ENCODE data around the gene OPN3.

OPN3 gene

DNA sequence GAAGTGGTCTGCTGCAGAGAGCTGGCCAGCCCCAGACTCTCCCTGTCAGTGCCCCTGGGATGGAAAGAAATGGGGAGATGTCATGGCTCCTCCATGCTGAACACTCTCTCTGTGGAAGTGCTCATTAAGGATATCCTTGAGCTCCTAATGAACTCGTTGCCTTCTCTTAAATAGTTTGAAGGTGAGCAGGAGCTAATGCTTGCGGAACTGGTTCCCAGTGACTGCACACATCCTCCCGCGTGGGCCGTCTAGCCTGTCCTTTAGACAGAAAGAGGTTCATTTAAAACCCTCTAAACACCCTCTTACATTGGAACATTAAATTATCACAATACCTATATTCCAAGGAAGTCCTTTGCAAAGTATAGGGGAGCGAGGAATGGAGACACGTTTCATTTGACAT, 6.0 kb upstream of the OPN3 start:
- H3K27ac ChIP-seq (ENCODE audit: insufficient read depth in 1 of 2, low read depth in 1 of 2, low read length in 2 of 2, poor library complexity in 1 of 2, severe bottlenecking in 2 of 2), result no peak overlapping the region
- H3K4me3 ChIP-seq (ENCODE audit: control insufficient read depth in 1 of 7, extremely low read depth in 1 of 7, insufficient read depth in 4 of 7, low read depth in 2 of 7, low read length in 6 of 7), result no peak overlapping the region
- no peaks in the 10 kb centered on the region for H3K36me3 ChIP-seq (ENCODE audit: control insufficient read depth in 4 of 4, insufficient read depth in 4 of 4, low read length in 3 of 4)
- WGBS (ENCODE audit: insufficient coverage), result 94% methylated on average over 3 of the region's 7 CpGs
- DNase-seq, result no peak
- peaks cover 0 to 3% (median 0%) of the 10 kb centered on the region in 5 experiments for H3K27me3 ChIP-seq (replicated peaks in 2 of 5; ENCODE audit: control insufficient read depth in 4 of 5, insufficient read depth in 5 of 5, low read length in 4 of 5)
- CTCF ChIA-PET, result interaction anchor here (1.2 kb wide), 1 partner anchor 9 kb away, joined by 3 read pairs; no protein-coding TSS in a partner anchor
- peaks cover 0 to 6% (median 0%) of the 10 kb centered on the region in 5 experiments for H3K9me3 ChIP-seq (ENCODE audit: control extremely low read depth in 1 of 5, control insufficient read depth in 4 of 5, insufficient read depth in 2 of 5, low read depth in 1 of 5, low read length in 4 of 5)
- POLR2A ChIA-PET, result no interaction called here
- no peaks in the 10 kb centered on the region for H3K4me1 ChIP-seq (ENCODE audit: control extremely low read depth in 1 of 4, control insufficient read depth in 4 of 4, insufficient read depth in 4 of 4, low read length in 3 of 4)

DNA sequence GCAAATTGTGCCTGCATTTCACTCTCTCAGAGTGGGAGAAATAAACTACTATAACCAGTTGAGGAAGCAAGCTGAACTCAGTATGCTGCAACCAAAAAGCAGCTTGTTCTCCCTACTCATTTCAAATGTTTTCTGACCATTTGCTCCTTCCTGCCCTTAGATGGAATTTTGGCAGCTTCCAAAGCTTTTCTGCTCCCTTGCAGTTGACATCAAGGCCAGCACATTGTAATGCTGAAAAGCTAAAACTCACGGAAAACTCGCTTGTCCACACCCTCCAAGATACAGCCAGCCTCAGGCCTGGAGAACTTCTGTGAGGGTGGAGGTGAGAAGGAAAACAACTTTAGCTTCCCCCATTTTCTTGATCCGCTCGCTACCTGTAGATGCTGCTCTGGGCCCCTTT, 5.0 kb upstream of the OPN3 start:
- peaks cover 0 to 5% (median 0%) of the 10 kb centered on the region in 4 experiments for H3K4me1 ChIP-seq (ENCODE audit: control extremely low read depth in 1 of 4, control insufficient read depth in 4 of 4, insufficient read depth in 4 of 4, low read length in 3 of 4)
- CTCF ChIA-PET, result no interaction called here
- H3K9me3 ChIP-seq (ENCODE audit: control extremely low read depth in 1 of 5, control insufficient read depth in 4 of 5, insufficient read depth in 2 of 5, low read depth in 1 of 5, low read length in 4 of 5), result peaks cover 0 to 6% (median 0%) of the 10 kb centered on the region in 5 experiments
- H3K4me3 ChIP-seq (ENCODE audit: control insufficient read depth in 1 of 7, extremely low read depth in 1 of 7, insufficient read depth in 4 of 7, low read depth in 2 of 7, low read length in 6 of 7), result no peak overlapping the region
- peaks cover 0 to 1% (median 0%) of the 10 kb centered on the region in 5 experiments for H3K27me3 ChIP-seq (replicated peaks in 2 of 5; ENCODE audit: control insufficient read depth in 4 of 5, insufficient read depth in 5 of 5, low read length in 4 of 5)
- POLR2A ChIA-PET, result no interaction called here
- WGBS (ENCODE audit: insufficient coverage), result no CpG with 5 or more reads among the region's 4 CpGs
- H3K27ac ChIP-seq (ENCODE audit: insufficient read depth in 1 of 2, low read depth in 1 of 2, low read length in 2 of 2, poor library complexity in 1 of 2, severe bottlenecking in 2 of 2), result no peak overlapping the region
- no peaks in the 10 kb centered on the region for H3K36me3 ChIP-seq (ENCODE audit: control insufficient read depth in 4 of 4, insufficient read depth in 4 of 4, low read length in 3 of 4)
- no peak for DNase-seq

DNA sequence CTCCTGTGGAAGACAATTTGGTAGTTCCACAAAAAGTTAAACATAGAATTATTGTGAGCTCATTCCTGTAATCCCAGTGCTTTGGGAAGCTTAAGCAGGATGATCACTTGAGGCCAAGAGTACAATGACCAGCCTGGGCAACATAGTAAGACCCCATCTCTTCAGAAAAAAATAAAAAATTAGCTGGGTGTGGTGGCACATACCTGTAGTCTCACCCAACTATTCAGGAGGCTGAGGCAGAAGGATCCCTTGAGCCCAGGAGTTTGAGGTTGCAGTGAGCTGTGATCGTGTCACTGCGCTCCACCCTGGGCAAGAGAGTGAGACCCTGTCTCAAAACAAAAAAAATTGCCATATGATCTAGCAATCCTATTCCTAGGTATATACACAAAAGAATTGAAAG, 4.1 kb upstream of the OPN3 start:
- WGBS (ENCODE audit: insufficient coverage), result no CpG with 5 or more reads among the region's 2 CpGs
- Histone ChIP-seq H3K9me3 (ENCODE audit: control extremely low read depth in 1 of 5, control insufficient read depth in 4 of 5, insufficient read depth in 2 of 5, low read depth in 1 of 5, low read length in 4 of 5) (peaks cover 0 to 6% (median 0%) of the 10 kb centered on the region in 5 experiments), H3K36me3 (ENCODE audit: control insufficient read depth in 4 of 4, insufficient read depth in 4 of 4, low read length in 3 of 4) (no peaks in the 10 kb centered on the region), H3K4me3 (ENCODE audit: control insufficient read depth in 1 of 7, extremely low read depth in 1 of 7, insufficient read depth in 4 of 7, low read depth in 2 of 7, low read length in 6 of 7) (no peak overlapping the region), H3K4me1 (ENCODE audit: control extremely low read depth in 1 of 4, control insufficient read depth in 4 of 4, insufficient read depth in 4 of 4, low read length in 3 of 4) (peaks cover 0 to 6% (median 0%) of the 10 kb centered on the region in 4 experiments), H3K27ac (ENCODE audit: insufficient read depth in 1 of 2, low read depth in 1 of 2, low read length in 2 of 2, poor library complexity in 1 of 2, severe bottlenecking in 2 of 2) (no peak overlapping the region), H3K27me3 (replicated peaks in 2 of 5; ENCODE audit: control insufficient read depth in 4 of 5, insufficient read depth in 5 of 5, low read length in 4 of 5) (no peaks in the 10 kb centered on the region)
- no peak for DNase-seq
- ChIA-PET POLR2A (no interaction called here), CTCF (interaction anchor here (0.6 kb wide), 1 partner anchor 33 kb away, joined by 3 read pairs; no protein-coding TSS in a partner anchor)

DNA sequence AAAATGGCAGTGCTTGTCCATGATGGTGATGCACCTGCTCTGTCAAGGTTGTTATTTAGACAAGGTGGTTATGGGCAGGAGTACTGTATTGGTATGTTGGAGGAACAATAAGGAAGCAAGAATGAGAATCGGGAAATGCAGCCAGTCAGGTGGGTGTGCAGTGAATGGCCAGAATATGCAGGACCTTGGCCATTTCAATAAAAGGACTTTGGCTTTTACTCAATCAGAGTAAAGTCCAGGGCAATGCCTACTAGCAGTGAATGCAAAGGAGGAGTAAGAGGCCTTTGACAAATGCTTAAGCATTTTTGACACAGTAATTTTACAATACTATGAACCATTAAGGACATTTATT, 2.4 kb upstream of the OPN3 start:
- peaks cover 2 to 23% (median 13%) of the 10 kb centered on the region in 4 experiments for H3K4me1 ChIP-seq (ENCODE audit: control extremely low read depth in 1 of 4, control insufficient read depth in 4 of 4, insufficient read depth in 4 of 4, low read length in 3 of 4)
- POLR2A ChIA-PET, result no interaction called here
- no peaks in the 10 kb centered on the region for H3K27me3 ChIP-seq (replicated peaks in 2 of 5; ENCODE audit: control insufficient read depth in 4 of 5, insufficient read depth in 5 of 5, low read length in 4 of 5)
- WGBS (ENCODE audit: insufficient coverage), result 100% methylated on average over 1 of the region's 1 CpG
- DNase-seq, result no peak
- no peak overlapping the region for H3K27ac ChIP-seq (ENCODE audit: insufficient read depth in 1 of 2, low read depth in 1 of 2, low read length in 2 of 2, poor library complexity in 1 of 2, severe bottlenecking in 2 of 2)
- no peak overlapping the region for H3K4me3 ChIP-seq (ENCODE audit: control insufficient read depth in 1 of 7, extremely low read depth in 1 of 7, insufficient read depth in 4 of 7, low read depth in 2 of 7, low read length in 6 of 7)
- CTCF ChIA-PET, result interaction anchor here (1.6 kb wide), 1 partner anchor 11 kb away, joined by 4 read pairs; no protein-coding TSS in a partner anchor
- H3K9me3 ChIP-seq (ENCODE audit: control extremely low read depth in 1 of 5, control insufficient read depth in 4 of 5, insufficient read depth in 2 of 5, low read depth in 1 of 5, low read length in 4 of 5), result peaks cover 0 to 6% (median 0%) of the 10 kb centered on the region in 5 experiments
- no peaks in the 10 kb centered on the region for H3K36me3 ChIP-seq (ENCODE audit: control insufficient read depth in 4 of 4, insufficient read depth in 4 of 4, low read length in 3 of 4)

DNA sequence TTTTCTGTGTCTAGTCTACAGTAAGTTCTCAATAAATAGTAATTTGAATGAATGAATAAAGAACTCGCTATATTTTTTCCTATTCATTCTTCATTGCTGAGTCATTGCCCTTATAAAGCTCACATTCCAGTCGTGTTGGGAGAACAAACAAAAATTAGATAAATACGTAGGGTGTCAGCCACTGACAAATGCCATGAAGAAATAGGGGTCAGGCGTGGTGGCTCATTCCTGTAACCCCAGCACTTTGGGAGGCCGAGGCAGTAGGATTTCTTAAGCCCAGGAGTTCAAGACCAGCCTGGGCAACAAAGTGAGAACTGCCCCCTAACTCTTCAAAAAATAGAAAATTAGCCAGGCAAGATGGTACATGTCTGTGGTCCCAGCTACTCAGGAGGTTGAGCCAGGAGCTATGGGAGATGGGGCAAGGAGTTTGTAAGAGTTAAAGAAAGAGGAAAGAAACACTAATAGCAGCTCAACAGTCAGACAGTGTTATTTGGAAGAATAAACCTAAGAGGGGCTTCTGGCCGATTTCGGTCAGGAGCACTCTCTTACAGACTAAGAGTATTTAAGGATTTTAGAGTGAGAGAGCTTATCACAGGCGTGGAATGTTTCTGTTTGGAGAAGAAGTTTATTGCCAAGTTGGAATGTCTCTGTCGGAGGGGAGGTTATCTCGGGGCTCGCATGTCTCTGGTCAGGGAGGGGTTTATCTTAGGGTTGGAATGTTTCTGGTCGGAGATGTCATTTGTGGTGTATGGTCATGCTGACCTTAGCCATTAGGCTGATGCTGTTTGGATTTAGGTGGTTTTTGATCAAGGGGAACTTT, 1.8 kb upstream of the OPN3 start:
- ChIA-PET CTCF (interaction anchor here (0.9 to 1.6 kb wide), 2 partner anchors 12 to 193 kb away, joined by 3 to 4 read pairs; no protein-coding TSS in a partner anchor), POLR2A (no interaction called here)
- H3K4me3 ChIP-seq (ENCODE audit: control insufficient read depth in 1 of 7, extremely low read depth in 1 of 7, insufficient read depth in 4 of 7, low read depth in 2 of 7, low read length in 6 of 7), result no peak overlapping the region
- H3K36me3 ChIP-seq (ENCODE audit: control insufficient read depth in 4 of 4, insufficient read depth in 4 of 4, low read length in 3 of 4), result no peaks in the 10 kb centered on the region
- no peaks in the 10 kb centered on the region for H3K27me3 ChIP-seq (replicated peaks in 2 of 5; ENCODE audit: control insufficient read depth in 4 of 5, insufficient read depth in 5 of 5, low read length in 4 of 5)
- 98% methylated on average over 7 of the region's 12 CpGs for WGBS (ENCODE audit: insufficient coverage)
- no peak overlapping the region for H3K27ac ChIP-seq (ENCODE audit: insufficient read depth in 1 of 2, low read depth in 1 of 2, low read length in 2 of 2, poor library complexity in 1 of 2, severe bottlenecking in 2 of 2)
- peaks cover 8 to 28% (median 18%) of the 10 kb centered on the region in 4 experiments for H3K4me1 ChIP-seq (ENCODE audit: control extremely low read depth in 1 of 4, control insufficient read depth in 4 of 4, insufficient read depth in 4 of 4, low read length in 3 of 4)
- no peak for DNase-seq
- H3K9me3 ChIP-seq (ENCODE audit: control extremely low read depth in 1 of 5, control insufficient read depth in 4 of 5, insufficient read depth in 2 of 5, low read depth in 1 of 5, low read length in 4 of 5), result peaks cover 0 to 6% (median 0%) of the 10 kb centered on the region in 5 experiments

DNA sequence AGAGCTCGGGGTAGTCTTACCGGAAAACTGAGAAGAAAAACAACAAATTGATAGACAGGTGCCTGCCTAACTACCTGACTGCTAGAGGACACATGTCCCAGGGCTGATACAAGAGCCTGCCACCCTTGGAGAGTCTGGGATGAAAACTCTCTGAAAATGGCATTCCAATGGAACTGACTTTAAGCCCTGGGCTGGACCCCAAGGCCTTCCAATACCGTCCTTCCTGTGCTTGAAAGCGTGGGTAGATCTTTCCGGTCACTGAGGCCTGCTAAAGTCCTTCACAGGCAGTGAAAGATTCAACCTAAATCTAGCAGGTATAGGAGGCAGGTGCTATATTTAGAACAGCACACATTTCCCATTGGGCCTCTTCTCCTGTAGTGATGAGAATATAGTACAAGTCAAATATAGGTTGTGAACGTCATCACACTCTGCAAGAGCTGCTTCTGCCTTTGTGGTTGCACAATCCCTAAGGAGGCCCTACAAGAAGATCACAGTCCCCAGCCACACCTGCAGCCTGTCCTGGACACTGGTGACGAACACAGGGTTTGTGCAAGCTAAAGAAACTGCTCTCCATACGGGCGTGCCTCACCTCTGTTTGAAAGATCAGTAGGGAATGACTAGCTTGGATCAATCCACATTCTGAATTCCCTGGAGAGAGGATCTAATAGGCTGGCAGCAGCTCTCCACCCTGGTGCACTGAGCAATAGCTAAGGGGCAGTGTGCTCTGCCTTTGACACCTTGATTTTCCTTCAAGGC, 876 bp upstream of the OPN3 start:
- peaks cover 8 to 31% (median 19%) of the 10 kb centered on the region in 4 experiments for H3K4me1 ChIP-seq (ENCODE audit: control extremely low read depth in 1 of 4, control insufficient read depth in 4 of 4, insufficient read depth in 4 of 4, low read length in 3 of 4)
- no peaks in the 10 kb centered on the region for H3K36me3 ChIP-seq (ENCODE audit: control insufficient read depth in 4 of 4, insufficient read depth in 4 of 4, low read length in 3 of 4)
- H3K4me3 ChIP-seq (ENCODE audit: control insufficient read depth in 1 of 7, extremely low read depth in 1 of 7, insufficient read depth in 4 of 7, low read depth in 2 of 7, low read length in 6 of 7), result peak overlapping the region; percentile 8 to 94 (median 60)
- no peaks in the 10 kb centered on the region for H3K27me3 ChIP-seq (replicated peaks in 2 of 5; ENCODE audit: control insufficient read depth in 4 of 5, insufficient read depth in 5 of 5, low read length in 4 of 5)
- H3K9me3 ChIP-seq (ENCODE audit: control extremely low read depth in 1 of 5, control insufficient read depth in 4 of 5, insufficient read depth in 2 of 5, low read depth in 1 of 5, low read length in 4 of 5), result peaks cover 0 to 6% (median 0%) of the 10 kb centered on the region in 5 experiments
- CTCF ChIA-PET, result interaction anchor here (0.6 to 0.9 kb wide), 2 partner anchors 30 to 194 kb away, joined by 3 to 4 read pairs; no protein-coding TSS in a partner anchor
- POLR2A ChIA-PET, result no interaction called here
- WGBS (ENCODE audit: insufficient coverage), result 100% methylated on average over 8 of the region's 9 CpGs
- H3K27ac ChIP-seq (ENCODE audit: insufficient read depth in 1 of 2, low read depth in 1 of 2, low read length in 2 of 2, poor library complexity in 1 of 2, severe bottlenecking in 2 of 2), result peak overlapping the region in 1 of 2 experiments; percentile 56
- peak in 1 of 3 donors; percentile 10 for DNase-seq
